GM23248 (cell line): Measurements from ENCODE around the gene CHST13. TPM values are rescaled to one million over a fixed set of nuclear protein-coding genes. Genes with fewer than 3 reads are reported as not detected.

Source experiments
- DNase-seq: peaks from one replicate; pipeline ENCODE4 v3.0.0-alpha.2; 2015
- H2AFZ ChIP-seq: fragments of 200-600 bp; sonication (generic); 2 replicates; pipeline ENCODE4 v1.6.1; 2016; ENCODE audit warnings: antibody characterized with exemption
- H3F3A ChIP-seq: fragments of 200-600 bp; sonication (generic); 2 replicates; pipeline ENCODE4 v1.6.1; 2016; ENCODE audit warnings: mild to moderate bottlenecking, antibody characterized with exemption, mixed run types; ENCODE audit not compliant: insufficient read depth
- H3K27ac ChIP-seq: fragments of 200-600 bp; sonication (generic); 2 replicates; pipeline ENCODE4 v1.5.1; 2016; ENCODE audit warnings: mild to moderate bottlenecking
- H3K27me3 ChIP-seq: fragments of 200-600 bp; sonication (generic); replicated peaks from 2 replicates; pipeline ENCODE4 v1.6.1; 2016; ENCODE audit warnings: mild to moderate bottlenecking; ENCODE audit not compliant: insufficient read depth
- H3K36me3 ChIP-seq: fragments of 200-600 bp; sonication (generic); 2 replicates; pipeline ENCODE4 v1.6.1; 2016; ENCODE audit warnings: low read depth, mild to moderate bottlenecking
- H3K4me1 ChIP-seq: fragments of 200-600 bp; sonication (generic); 2 replicates; pipeline ENCODE4 v1.6.1; 2016; ENCODE audit warnings: mild to moderate bottlenecking; ENCODE audit not compliant: insufficient read depth
- H3K4me2 ChIP-seq: fragments of 200-600 bp; sonication (generic); one replicate; pipeline ENCODE4 v1.6.1; 2016; ENCODE audit warnings: mild to moderate bottlenecking; ENCODE audit not compliant: unreplicated experiment
- H3K4me3 ChIP-seq: fragments of 200-600 bp; sonication (generic); 2 replicates; pipeline ENCODE4 v1.5.1; 2016; ENCODE audit warnings: mild to moderate bottlenecking
- H3K79me2 ChIP-seq: fragments of 200-600 bp; sonication (generic); 2 replicates; pipeline ENCODE4 v1.6.1; 2016; ENCODE audit warnings: mild to moderate bottlenecking; ENCODE audit not compliant: insufficient read depth
- H3K9ac ChIP-seq: fragments of 200-600 bp; sonication (generic); 2 replicates; pipeline ENCODE4 v1.6.1; 2016; ENCODE audit warnings: mild to moderate bottlenecking
- H3K9me2 ChIP-seq: fragments of 200-600 bp; sonication (generic); 2 replicates; pipeline ENCODE4 v1.6.1; 2016; ENCODE audit warnings: mixed run types, mild to moderate bottlenecking, moderate library complexity; ENCODE audit not compliant: insufficient read depth
- H3K9me3 ChIP-seq: fragments of 200-600 bp; sonication (generic); one replicate; pipeline ENCODE4 v1.6.1; 2017; ENCODE audit warnings: low read depth
- H4K20me1 ChIP-seq: fragments of 200-600 bp; sonication (generic); 2 replicates; pipeline ENCODE4 v1.6.0; 2016; ENCODE audit not compliant: insufficient read depth
- EZH2 ChIP-seq: fragments of 200-600 bp; sonication (generic); IDR thresholded peaks from 2 replicates; pipeline ENCODE4 v1.6.1; 2018; ENCODE audit warnings: antibody characterized with exemption, mild to moderate bottlenecking; ENCODE audit not compliant: insufficient read depth, poor library complexity, severe bottlenecking
- EZH2phosphoT487 ChIP-seq: fragments of 200-600 bp; sonication (generic); IDR thresholded peaks from 2 replicates; pipeline ENCODE4 v1.6.1; 2018; ENCODE audit warnings: antibody characterized with exemption, moderate library complexity, mild to moderate bottlenecking, low read depth; ENCODE audit not compliant: insufficient read depth
- WGBS, 2 experiments: methylation state at CpG; one replicate each; pipeline ENCODE4 v1.1.6; 2015 to 2017; ENCODE audit warnings: low lambda C conversion rate in 2 of 2, low coverage in 1 of 2; ENCODE audit errors: missing lambda C conversion rate in 2 of 2; 5-methylcytosine and 5-hydroxymethylcytosine counted together
- in situ Hi-C: fragments of 300-500 bp; cut with MboI; formaldehyde crosslinking; loops from 2 replicates; pipeline ENCODE4 v1.15.0; 2020
- polyA plus RNA-seq: library from polyadenylated mRNA; unstranded; fragments of >200 nt; fragmentation: Nextera tagmentation; extraction: Ambion mirVana; gene quantifications from 2 replicates; pipeline ENCODE4 v1.2.1, GENCODE V29; 2016
- total RNA-seq: library from RNA; depleted of rRNA; stranded (reverse); fragments of >200 nt; shearing (Covaris generic); gene quantifications from 2 replicates; pipeline ENCODE4 v1.2.3, GENCODE V29; 2014

The CHST13 gene
- total and polyA plus RNA-seq, 2 experiments from 2014 or later: 0.11 TPM; not detected in 1

DNA sequence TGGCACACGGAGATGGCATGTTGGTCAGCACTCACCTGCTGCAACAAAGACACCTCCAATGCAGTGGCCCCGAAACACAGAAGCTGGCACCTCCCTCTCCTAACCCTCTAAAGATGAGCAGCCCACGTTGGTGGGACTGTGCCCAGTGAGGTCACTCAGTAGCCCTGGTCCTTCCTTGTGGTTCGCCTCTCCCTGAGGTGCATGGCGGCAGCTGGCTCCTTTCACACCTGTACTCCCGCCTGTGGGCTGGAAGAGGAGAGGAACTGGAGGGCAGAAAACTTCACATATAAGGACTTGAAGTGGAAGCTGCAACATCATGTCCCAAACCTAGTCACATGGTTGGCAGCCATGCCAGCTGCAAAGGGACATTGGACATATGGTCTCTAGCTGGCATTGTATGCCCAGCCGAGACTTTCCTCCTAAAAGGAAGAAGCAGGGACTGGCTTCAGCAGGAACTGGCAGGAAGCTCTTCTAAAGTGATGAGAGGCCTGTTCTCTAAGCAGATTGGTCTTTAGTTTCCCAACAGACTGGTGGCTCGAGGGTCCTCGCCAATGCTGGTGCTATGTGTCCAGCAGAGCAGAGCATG lies 45.5 kb downstream of the CHST13 start:
- H3F3A ChIP-seq: no peaks in the 10 kb centered on the region
- H2AFZ ChIP-seq: no peak overlapping the region
- H3K36me3 ChIP-seq: no peaks in the 10 kb centered on the region
- H3K27ac ChIP-seq: no peak overlapping the region
- no peaks in the 10 kb centered on the region for H3K79me2 ChIP-seq
- no peak overlapping the region for H3K9ac ChIP-seq
- DNase-seq: no peak
- TF ChIP-seq EZH2phosphoT487 (no peak), EZH2 (no peak)
- peaks cover 4% of the 10 kb centered on the region; the same call in 1 of the 2 replicates for H3K27me3 ChIP-seq
- H3K4me3 ChIP-seq: no peak overlapping the region
- H3K9me3 ChIP-seq: no peaks in the 10 kb centered on the region
- no peaks in the 10 kb centered on the region for H4K20me1 ChIP-seq
- no peak overlapping the region for H3K4me2 ChIP-seq
- H3K9me2 ChIP-seq: no peaks in the 10 kb centered on the region
- in situ Hi-C loops: no loop called here
- no peaks in the 10 kb centered on the region for H3K4me1 ChIP-seq
- 73 to 75% methylated on average over 9 of the region's 9 CpGs for WGBS, 2 experiments

DNA sequence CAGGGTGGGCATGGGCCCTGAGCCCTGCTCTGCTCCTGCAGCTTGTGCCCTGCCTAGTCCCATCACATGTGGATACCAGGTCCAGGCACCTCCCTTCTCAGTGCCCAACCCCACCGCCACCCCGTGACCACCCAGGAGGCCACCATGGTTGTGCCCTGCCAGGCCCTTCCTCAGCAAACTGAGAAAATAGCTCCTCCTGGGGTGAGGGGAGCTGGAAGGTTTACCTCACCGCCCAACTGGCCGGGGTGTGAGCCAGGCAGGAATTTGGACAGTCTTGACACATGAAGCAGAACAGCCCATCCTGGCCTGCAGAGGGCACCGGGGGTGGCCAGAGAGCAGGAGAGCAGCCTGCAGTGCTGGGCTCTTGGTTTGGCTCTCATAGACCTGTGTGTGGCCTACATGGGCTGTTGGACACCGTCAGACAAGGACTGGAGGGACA lies 46.2 kb downstream of the CHST13 start:
- peak; percentile 7 for DNase-seq
- Histone ChIP-seq H3K27me3 (peaks cover 4% of the 10 kb centered on the region; the same call in 1 of the 2 replicates), H3K79me2 (no peaks in the 10 kb centered on the region), H3K4me2 (no peak overlapping the region), H3K27ac (no peak overlapping the region), H4K20me1 (no peaks in the 10 kb centered on the region), H3K36me3 (no peaks in the 10 kb centered on the region), H3K9me2 (no peaks in the 10 kb centered on the region), H3K4me3 (no peak overlapping the region), H3K4me1 (no peaks in the 10 kb centered on the region), H2AFZ (no peak overlapping the region), H3K9ac (no peak overlapping the region), H3F3A (no peaks in the 10 kb centered on the region), H3K9me3 (no peaks in the 10 kb centered on the region)
- TF ChIP-seq EZH2: no peak
- no peak for TF ChIP-seq EZH2phosphoT487
- whole genome bisulfite sequencing, 2 experiments: 67% methylated on average over 6 of the region's 6 CpGs
- in situ Hi-C loops: no loop called here

DNA sequence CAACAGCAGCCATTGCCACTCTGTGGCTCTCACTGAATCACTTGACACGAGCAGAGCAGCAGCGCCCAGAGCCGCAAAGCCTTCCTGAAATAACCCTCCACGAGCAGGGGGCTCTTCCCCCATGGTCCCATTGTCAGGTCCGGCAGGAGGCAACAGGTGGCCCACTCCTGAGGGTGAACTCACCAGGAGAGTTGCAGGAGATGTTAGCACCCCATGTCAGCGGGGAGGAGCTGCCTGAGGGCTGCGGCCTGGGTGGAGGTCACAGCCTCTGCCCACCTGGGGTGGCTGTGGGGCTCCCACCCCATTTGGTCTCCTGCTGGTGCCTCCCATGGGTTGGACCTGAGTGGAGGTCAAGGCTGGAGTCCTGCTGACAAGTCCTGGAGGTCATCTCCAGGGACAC lies 47.1 kb downstream of the CHST13 start:
- Histone ChIP-seq H3K79me2 (no peaks in the 10 kb centered on the region), H3K27me3 (peaks cover 4% of the 10 kb centered on the region; the same call in 1 of the 2 replicates), H3F3A (no peaks in the 10 kb centered on the region), H2AFZ (no peak overlapping the region), H3K27ac (no peak overlapping the region), H4K20me1 (no peaks in the 10 kb centered on the region), H3K36me3 (no peaks in the 10 kb centered on the region), H3K9me2 (no peaks in the 10 kb centered on the region), H3K4me2 (no peak overlapping the region), H3K9ac (no peak overlapping the region), H3K9me3 (no peaks in the 10 kb centered on the region), H3K4me1 (no peaks in the 10 kb centered on the region), H3K4me3 (no peak overlapping the region)
- no peak for DNase-seq
- TF ChIP-seq EZH2: no peak
- TF ChIP-seq EZH2phosphoT487: no peak
- in situ Hi-C loops: no loop called here
- 75 to 86% methylated on average over 7 of the region's 7 CpGs for WGBS, 2 experiments

DNA sequence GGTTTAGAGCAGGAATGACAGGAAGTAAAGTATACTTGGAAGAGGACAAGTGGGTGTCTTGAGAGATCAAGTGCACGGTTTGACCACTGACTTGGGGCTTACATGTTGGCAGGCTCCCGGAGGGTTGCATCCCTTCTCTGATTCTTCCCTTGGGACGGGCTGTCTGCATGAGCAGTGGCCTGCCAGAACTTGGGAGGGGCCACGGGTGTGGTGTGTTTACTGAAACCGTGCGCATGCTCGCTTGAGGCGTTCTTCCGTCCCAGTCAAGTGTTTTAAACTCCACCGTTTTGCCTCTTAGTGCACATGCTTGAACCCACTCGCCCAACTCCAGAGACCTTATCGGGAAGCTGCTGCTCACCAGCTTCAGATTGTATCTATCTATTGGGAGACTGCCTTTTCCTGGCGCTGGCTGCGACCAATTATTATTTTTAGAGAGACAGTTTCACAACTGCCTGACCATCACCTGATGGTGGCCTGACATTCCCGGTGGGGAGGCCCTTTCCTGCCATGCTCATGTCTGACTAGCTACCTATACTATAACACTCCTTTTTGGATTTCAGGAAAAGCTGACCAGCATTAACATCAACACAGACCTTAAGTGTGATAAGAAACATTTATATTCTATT lies 49.6 kb downstream of the CHST13 start:
- Histone ChIP-seq H4K20me1 (no peaks in the 10 kb centered on the region), H3K27me3 (no peaks in the 10 kb centered on the region), H3K4me1 (no peaks in the 10 kb centered on the region), H3K9ac (no peak overlapping the region), H3K9me3 (no peaks in the 10 kb centered on the region), H3K4me2 (no peak overlapping the region), H3F3A (no peaks in the 10 kb centered on the region), H3K9me2 (no peaks in the 10 kb centered on the region), H3K4me3 (no peak overlapping the region), H3K36me3 (no peaks in the 10 kb centered on the region), H3K79me2 (no peaks in the 10 kb centered on the region), H2AFZ (no peak overlapping the region), H3K27ac (no peak overlapping the region)
- TF ChIP-seq EZH2 (no peak), EZH2phosphoT487 (no peak)
- WGBS, 2 experiments: 66 to 75% methylated on average over 15 of the region's 15 CpGs
- in situ Hi-C loops: no loop called here
- no peak for DNase-seq
